SU-DHL-6 (cell line): ENCODE results near the gene GPHN.

Experiments used
- H2AFZ ChIP-seq: fragments of 200-600 bp; sonication (generic); 2 replicates; pipeline ENCODE4 v1.6.1; 2014; ENCODE audit warnings: low read depth, mild to moderate bottlenecking, moderate library complexity, mixed read lengths, antibody characterized with exemption, low read length; ENCODE audit not compliant: severe bottlenecking
- H3F3A ChIP-seq: fragments of 200-600 bp; shearing (Covaris generic); 2 replicates; pipeline ENCODE4 v1.6.0; 2016; ENCODE audit warnings: antibody characterized with exemption, mild to moderate bottlenecking; ENCODE audit not compliant: insufficient read depth
- H3K27ac ChIP-seq: fragments of 200-600 bp; sonication (generic); 2 replicates; pipeline ENCODE4 v1.5.1; 2016; ENCODE audit warnings: low read depth, mild to moderate bottlenecking, low read length, moderate library complexity, mixed read lengths
- H3K27me3 ChIP-seq: fragments of 200-600 bp; sonication (generic), shearing (Covaris generic); 2 replicates; pipeline ENCODE4 v1.6.0; 2014; ENCODE audit warnings: mild to moderate bottlenecking, low read length
- H3K36me3 ChIP-seq: fragments of 200-600 bp; sonication (generic); 2 replicates; pipeline ENCODE4 v1.6.1; 2014; ENCODE audit warnings: mild to moderate bottlenecking, low read length, mixed read lengths
- H3K4me2 ChIP-seq: fragments of 300-600, 200-600 bp; shearing (Covaris generic), sonication (generic); 2 replicates; pipeline ENCODE4 v1.6.0; 2014; ENCODE audit warnings: low read length, low read depth, mild to moderate bottlenecking; ENCODE audit not compliant: poor library complexity, severe bottlenecking
- H3K4me3 ChIP-seq: fragments of 200-600 bp; sonication (generic); 2 replicates; pipeline ENCODE4 v1.5.1; 2014; ENCODE audit warnings: antibody characterized with exemption, low read length, mild to moderate bottlenecking, mixed read lengths; ENCODE audit not compliant: insufficient read depth, poor library complexity, severe bottlenecking
- H3K79me2 ChIP-seq: fragments of 200-600 bp; sonication (generic); 2 replicates; pipeline ENCODE4 v1.6.1; 2014; ENCODE audit warnings: mild to moderate bottlenecking, low read length, moderate library complexity; ENCODE audit not compliant: insufficient read depth
- H3K9ac ChIP-seq: fragments of 200-600 bp; sonication (generic); 2 replicates; pipeline ENCODE4 v1.7.0; 2014; ENCODE audit warnings: mild to moderate bottlenecking, low read length
- H3K9me2 ChIP-seq: fragments of 200-600 bp; sonication (generic); replicated peaks from 2 replicates; pipeline ENCODE4 v1.6.1; 2014; ENCODE audit warnings: low read length; ENCODE audit not compliant: insufficient read depth
- H3K9me3 ChIP-seq: fragments of 200-600 bp; sonication (generic); 2 replicates; pipeline ENCODE4 v1.6.1; 2014; ENCODE audit warnings: low read length, mixed read lengths; ENCODE audit not compliant: insufficient read depth
- H4K20me1 ChIP-seq: fragments of 200-600 bp; sonication (generic); 2 replicates; pipeline ENCODE4 v1.6.1; 2014; ENCODE audit warnings: low read depth, mild to moderate bottlenecking, antibody characterized with exemption, low read length, moderate library complexity, mixed read lengths
- CTCF ChIP-seq: fragments of 200-600 bp; sonication (generic); IDR thresholded peaks from one replicate; pipeline ENCODE4 v1.5.1; 2017; ENCODE audit warnings: antibody characterized with exemption, mild to moderate bottlenecking, low read length, moderate library complexity; ENCODE audit not compliant: insufficient read depth, poor library complexity, severe bottlenecking
- EZH2phosphoT487 ChIP-seq: fragments of 200-600 bp; sonication (generic), shearing (Covaris generic); conservative IDR thresholded peaks from 2 replicates; pipeline ENCODE4 v1.6.1; 2018; ENCODE audit warnings: mild to moderate bottlenecking, antibody characterized with exemption, low read length, moderate library complexity, mixed read lengths

Gene GPHN

GRCh38 chr14:67031920-67032774 is 524.2 kb downstream of the GPHN start:
- Histone ChIP-seq H3K27ac (no peak overlapping the region), H3K9me2 (no peaks in the 10 kb centered on the region), H4K20me1 (no peaks in the 10 kb centered on the region), H3K36me3 (no peaks in the 10 kb centered on the region), H2AFZ (no peak overlapping the region), H3K9me3 (no peaks in the 10 kb centered on the region), H3K4me3 (no peak overlapping the region), H3F3A (no peaks in the 10 kb centered on the region), H3K4me2 (no peak overlapping the region), H3K79me2 (no peaks in the 10 kb centered on the region), H3K9ac (no peak overlapping the region), H3K27me3 (no peaks in the 10 kb centered on the region)
- TF ChIP-seq CTCF (no peak), EZH2phosphoT487 (no peak)

DNA sequence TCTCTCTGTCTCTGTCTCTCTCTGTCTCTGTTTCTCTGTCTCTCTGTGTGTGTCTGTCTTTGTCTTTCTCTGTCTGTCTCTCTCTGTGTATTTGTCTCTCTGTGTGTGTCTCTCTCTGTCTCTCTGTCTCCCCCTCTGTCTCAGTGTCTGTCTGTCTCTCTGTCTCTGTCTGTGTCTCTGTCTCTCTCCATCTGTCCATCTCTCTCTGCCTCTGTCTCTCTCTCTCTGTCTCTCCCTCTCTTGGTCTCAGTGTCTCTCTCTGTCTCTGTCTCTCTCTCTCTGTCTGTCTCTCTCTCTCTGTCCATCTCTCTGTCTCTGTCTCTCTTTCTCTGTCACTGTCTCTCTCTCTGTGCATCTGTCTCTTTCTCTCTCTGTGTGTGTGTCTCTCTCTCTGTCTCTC is 537.5 kb downstream of the GPHN start:
- no peaks in the 10 kb centered on the region for H4K20me1 ChIP-seq
- no peak overlapping the region for H3K9ac ChIP-seq
- H3K36me3 ChIP-seq = no peaks in the 10 kb centered on the region
- TF ChIP-seq CTCF = no peak
- TF ChIP-seq EZH2phosphoT487 = no peak
- no peaks in the 10 kb centered on the region for H3K79me2 ChIP-seq
- no peak overlapping the region for H3K4me3 ChIP-seq
- no peaks in the 10 kb centered on the region for H3F3A ChIP-seq
- no peak overlapping the region for H3K4me2 ChIP-seq
- no peaks in the 10 kb centered on the region for H3K27me3 ChIP-seq
- no peak overlapping the region for H3K27ac ChIP-seq
- no peaks in the 10 kb centered on the region for H3K9me2 ChIP-seq
- no peak overlapping the region for H2AFZ ChIP-seq
- no peaks in the 10 kb centered on the region for H3K9me3 ChIP-seq

DNA sequence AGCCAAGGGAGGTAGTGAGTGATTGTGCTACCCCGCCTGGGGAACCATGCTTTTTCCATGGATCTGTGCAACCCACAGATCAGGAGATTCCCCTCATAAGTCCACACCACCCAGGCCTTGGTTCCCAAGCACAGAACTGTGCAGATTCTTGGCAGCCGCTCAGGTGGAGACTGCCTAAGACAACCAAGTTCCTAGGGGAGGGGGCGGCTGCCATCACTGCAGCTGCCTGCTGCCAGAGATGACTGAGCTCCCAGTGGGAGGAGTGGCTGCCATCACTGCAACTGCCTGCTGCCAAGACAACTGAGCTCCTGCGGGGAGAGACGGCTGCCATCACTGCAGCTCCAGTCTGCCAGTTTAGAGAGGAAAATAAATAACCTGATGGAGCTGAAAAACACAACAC is 542.9 kb downstream of the GPHN start:
- Histone ChIP-seq H3K27ac (no peak overlapping the region), H2AFZ (no peak overlapping the region), H3K9ac (no peak overlapping the region), H3K36me3 (no peaks in the 10 kb centered on the region), H3K9me2 (no peaks in the 10 kb centered on the region), H3K79me2 (no peaks in the 10 kb centered on the region), H3K9me3 (no peaks in the 10 kb centered on the region), H3K4me3 (no peak overlapping the region), H3K27me3 (no peaks in the 10 kb centered on the region), H3F3A (no peaks in the 10 kb centered on the region), H3K4me2 (no peak overlapping the region), H4K20me1 (no peaks in the 10 kb centered on the region)
- TF ChIP-seq EZH2phosphoT487 (no peak), CTCF (no peak)
